IPS-15b (cell line): ENCODE data around the gene PCBD1.

ENCODE experiments used
- H3K27me3 ChIP-seq: one replicate; pipeline ENCODE4 v1.6.1; 2013; ENCODE audit warnings: low read length; ENCODE audit not compliant: control insufficient read depth, insufficient read depth
- H3K36me3 ChIP-seq: one replicate; pipeline ENCODE4 v1.6.1; 2013; ENCODE audit warnings: low read length; ENCODE audit not compliant: control insufficient read depth, insufficient read depth
- H3K4me1 ChIP-seq: one replicate; pipeline ENCODE4 v1.6.1; 2013; ENCODE audit warnings: mild to moderate bottlenecking, low read length; ENCODE audit not compliant: control insufficient read depth, insufficient read depth
- H3K4me3 ChIP-seq: one replicate; pipeline ENCODE4 v1.5.1; 2013; ENCODE audit warnings: low read depth, low read length
- H3K9ac ChIP-seq: one replicate; pipeline ENCODE4 v1.6.1; 2013; ENCODE audit warnings: low read depth, mild to moderate bottlenecking, low read length
- H3K9me3 ChIP-seq: one replicate; pipeline ENCODE4 v1.6.1; 2013; ENCODE audit warnings: mild to moderate bottlenecking, low read length; ENCODE audit not compliant: control insufficient read depth, insufficient read depth

The PCBD1 gene

GRCh38 chr10:70851597-70852475 is 36.5 kb downstream of the PCBD1 start:
- Histone ChIP-seq H3K9me3 (no peaks in the 10 kb centered on the region), H3K4me3 (no peak overlapping the region), H3K4me1 (no peaks in the 10 kb centered on the region), H3K27me3 (no peaks in the 10 kb centered on the region), H3K9ac (no peak overlapping the region), H3K36me3 (peaks cover under 1% of the 10 kb centered on the region)

GRCh38 chr10:70850097-70850496 is 38.3 kb downstream of the PCBD1 start:
- Histone ChIP-seq H3K36me3 (no peaks in the 10 kb centered on the region), H3K27me3 (no peaks in the 10 kb centered on the region), H3K4me1 (no peaks in the 10 kb centered on the region), H3K9me3 (no peaks in the 10 kb centered on the region), H3K9ac (no peak overlapping the region), H3K4me3 (no peak overlapping the region)

DNA sequence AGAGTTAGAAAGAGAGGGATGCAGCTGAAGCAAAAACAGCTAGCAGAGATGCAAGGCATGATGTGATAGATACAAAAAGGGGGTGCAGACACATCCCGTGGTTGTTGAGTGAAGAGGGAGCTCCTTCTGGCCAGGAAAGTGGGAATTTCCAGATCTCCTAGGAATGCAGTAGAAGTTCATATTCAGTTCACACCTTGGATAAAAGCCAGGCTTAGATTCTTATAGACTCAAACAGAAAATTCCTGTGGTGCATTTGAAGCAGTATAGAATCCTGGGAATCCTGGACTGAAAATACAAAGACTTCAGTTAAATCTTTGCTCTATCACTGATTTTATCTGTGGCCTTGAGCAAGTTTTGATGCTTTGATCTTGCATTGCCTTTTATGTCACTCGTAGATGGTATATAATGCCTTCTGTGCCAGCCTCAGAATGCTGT is 38.8 kb downstream of the PCBD1 start:
- no peaks in the 10 kb centered on the region for H3K4me1 ChIP-seq
- no peaks in the 10 kb centered on the region for H3K9me3 ChIP-seq
- H3K27me3 ChIP-seq = no peaks in the 10 kb centered on the region
- H3K36me3 ChIP-seq = no peaks in the 10 kb centered on the region
- no peak overlapping the region for H3K9ac ChIP-seq
- no peak overlapping the region for H3K4me3 ChIP-seq

DNA sequence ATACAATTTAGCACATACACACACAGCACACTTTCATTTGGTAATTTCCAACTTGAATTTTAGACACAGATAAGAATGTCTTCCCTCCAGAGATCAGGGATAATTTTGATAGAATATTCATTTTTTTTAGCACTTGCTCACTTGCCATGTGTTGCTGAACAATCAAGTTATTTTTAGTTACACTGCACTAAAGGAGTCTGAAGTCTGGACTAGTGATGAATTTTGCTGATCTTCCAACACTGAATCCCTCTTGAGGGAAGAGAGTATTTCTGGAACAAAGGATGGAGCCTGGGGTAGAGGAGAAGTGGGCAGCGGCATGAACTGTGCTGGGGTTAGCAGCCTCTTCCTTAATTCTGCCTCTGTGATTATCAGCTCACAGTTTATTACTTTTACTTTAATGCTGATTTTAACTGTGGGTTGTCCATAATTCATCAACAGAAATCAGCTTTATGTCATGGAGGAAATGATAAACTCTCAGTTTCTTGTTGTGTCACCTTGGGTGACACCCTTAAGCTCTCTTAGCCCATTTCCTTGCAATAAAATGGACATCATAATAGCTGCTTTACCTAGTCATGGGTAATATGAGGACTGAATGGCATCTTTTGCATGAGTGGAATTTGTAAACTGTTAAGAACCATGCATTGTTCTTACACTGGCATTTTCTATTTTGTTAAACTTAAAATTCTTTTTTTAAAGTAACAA is 40.6 kb downstream of the PCBD1 start:
- Histone ChIP-seq H3K36me3 (no peaks in the 10 kb centered on the region), H3K4me1 (no peaks in the 10 kb centered on the region), H3K9me3 (no peaks in the 10 kb centered on the region), H3K27me3 (no peaks in the 10 kb centered on the region), H3K4me3 (no peak overlapping the region), H3K9ac (no peak overlapping the region)

- Histone ChIP-seq H3K9me3 (no peaks in the 10 kb centered on the region), H3K27me3 (no peaks in the 10 kb centered on the region), H3K9ac (no peak overlapping the region), H3K4me3 (no peak overlapping the region), H3K36me3 (no peaks in the 10 kb centered on the region), H3K4me1 (no peaks in the 10 kb centered on the region)
These were observed 41.6 kb downstream of the PCBD1 start for GRCh38 chr10:70846795-70847194.

- Histone ChIP-seq H3K4me3 (no peak overlapping the region), H3K9me3 (no peaks in the 10 kb centered on the region), H3K9ac (no peak overlapping the region), H3K27me3 (no peaks in the 10 kb centered on the region), H3K36me3 (no peaks in the 10 kb centered on the region), H3K4me1 (no peaks in the 10 kb centered on the region)
These were observed 42.5 kb downstream of the PCBD1 start for GRCh38 chr10:70845816-70846215.

DNA sequence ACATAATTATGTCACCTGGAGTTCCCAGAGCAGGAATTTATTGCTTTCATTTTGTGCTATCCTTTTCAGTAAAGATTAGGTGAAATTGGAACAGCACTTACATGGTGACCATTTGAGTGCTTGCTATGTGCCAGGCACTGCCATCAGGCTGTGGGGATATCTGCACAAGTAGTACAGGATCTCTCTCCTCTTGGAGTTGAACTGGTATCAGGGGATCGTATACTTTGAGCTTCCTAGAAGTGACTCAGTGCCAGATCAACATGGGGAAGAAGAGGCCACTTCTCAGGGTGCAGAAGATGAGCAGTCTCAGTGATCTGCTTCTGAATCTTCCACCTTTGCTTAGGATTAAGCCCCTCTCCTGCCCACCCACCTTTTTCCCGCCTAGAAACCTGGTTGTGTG is 43.1 kb downstream of the PCBD1 start:
- Histone ChIP-seq H3K27me3 (no peaks in the 10 kb centered on the region), H3K9ac (no peak overlapping the region), H3K9me3 (no peaks in the 10 kb centered on the region), H3K4me1 (no peaks in the 10 kb centered on the region), H3K4me3 (no peak overlapping the region), H3K36me3 (no peaks in the 10 kb centered on the region)

DNA sequence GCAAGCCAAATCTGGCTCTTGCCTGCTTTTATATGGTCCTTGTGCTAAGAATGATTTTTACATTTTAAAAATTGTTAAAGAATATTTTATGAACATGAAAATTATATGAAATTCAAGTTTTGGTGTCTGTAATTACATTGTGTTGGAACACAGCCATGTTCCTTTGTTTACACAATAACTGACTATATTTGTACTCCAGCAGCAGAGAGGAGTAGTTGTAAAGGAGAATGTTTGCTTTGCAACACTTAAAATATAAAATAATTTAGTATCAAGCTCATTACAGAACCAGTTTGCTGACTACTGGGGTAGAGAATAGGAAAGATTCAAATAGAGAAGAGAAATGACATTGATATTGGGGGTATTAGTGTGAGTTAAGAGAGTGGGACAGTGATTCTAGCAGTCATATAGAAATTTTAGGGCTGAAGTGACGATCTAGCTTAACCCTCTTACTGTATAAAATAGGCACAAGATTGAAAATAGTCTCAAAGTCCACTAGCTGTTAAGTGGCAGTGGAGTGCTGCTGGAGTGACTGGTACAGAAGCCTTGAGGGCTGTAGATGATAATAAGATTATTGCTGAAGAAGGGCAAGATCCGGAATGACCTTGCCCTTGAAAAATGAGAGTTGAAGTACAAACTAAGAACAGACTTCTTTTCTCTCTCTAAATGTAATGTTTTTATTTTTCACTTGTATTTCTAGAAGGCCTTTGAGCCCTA is 44.4 kb downstream of the PCBD1 start:
- no peaks in the 10 kb centered on the region for H3K27me3 ChIP-seq
- no peaks in the 10 kb centered on the region for H3K9me3 ChIP-seq
- no peaks in the 10 kb centered on the region for H3K36me3 ChIP-seq
- H3K4me3 ChIP-seq = no peak overlapping the region
- H3K4me1 ChIP-seq = no peaks in the 10 kb centered on the region
- no peak overlapping the region for H3K9ac ChIP-seq

- Histone ChIP-seq H3K4me1 (no peaks in the 10 kb centered on the region), H3K9ac (no peak overlapping the region), H3K36me3 (no peaks in the 10 kb centered on the region), H3K4me3 (no peak overlapping the region), H3K9me3 (no peaks in the 10 kb centered on the region), H3K27me3 (no peaks in the 10 kb centered on the region)
These were observed 45.0 kb downstream of the PCBD1 start for GRCh38 chr10:70843333-70843732.

DNA sequence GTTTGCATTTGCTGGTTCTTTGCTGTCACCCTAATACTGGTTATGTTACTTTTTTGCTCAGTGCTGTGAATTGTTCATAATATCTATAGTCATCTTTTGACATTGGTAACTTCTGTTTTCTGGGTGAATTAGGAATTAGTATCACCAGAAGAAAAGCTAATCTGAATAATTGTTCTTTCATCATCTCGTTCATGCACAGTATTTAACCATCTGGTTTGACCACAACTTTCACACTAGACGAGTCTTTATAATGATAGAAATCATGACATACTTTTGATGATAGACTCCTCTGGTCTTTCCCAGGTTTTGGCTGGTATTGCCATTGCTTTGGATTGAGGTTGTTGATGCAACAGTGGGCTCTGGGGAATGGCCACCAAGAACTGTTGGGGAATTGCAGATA is 47.5 kb downstream of the PCBD1 start:
- Histone ChIP-seq H3K36me3 (no peaks in the 10 kb centered on the region), H3K27me3 (no peaks in the 10 kb centered on the region), H3K4me3 (no peak overlapping the region), H3K9me3 (no peaks in the 10 kb centered on the region), H3K4me1 (no peaks in the 10 kb centered on the region), H3K9ac (no peak overlapping the region)

DNA sequence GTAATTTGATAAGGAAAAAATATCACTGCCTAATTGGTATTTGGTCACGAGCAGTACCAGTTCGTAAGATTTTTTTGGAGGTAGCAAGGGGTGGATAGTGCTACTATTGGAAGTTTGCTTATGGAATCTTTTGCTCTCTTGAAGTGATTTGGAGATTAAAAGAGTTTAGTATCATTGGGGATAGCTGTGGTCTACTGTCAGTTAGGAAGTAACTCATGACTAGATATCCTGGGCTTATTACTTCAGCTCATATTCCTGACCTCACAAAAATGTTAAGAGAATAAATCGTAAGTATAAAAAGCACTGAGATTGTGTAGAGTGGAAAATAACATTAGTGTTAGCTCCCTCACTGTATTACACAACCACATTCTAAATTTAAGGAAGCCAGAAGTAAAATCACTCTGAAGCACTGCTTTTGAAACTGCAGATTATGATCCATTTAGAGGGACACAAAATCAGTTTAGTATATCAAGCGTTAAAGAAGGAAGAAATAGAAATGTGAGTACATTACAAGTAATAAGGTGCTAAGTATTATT is 50.0 kb downstream of the PCBD1 start:
- Histone ChIP-seq H3K4me1 (no peaks in the 10 kb centered on the region), H3K27me3 (no peaks in the 10 kb centered on the region), H3K9ac (no peak overlapping the region), H3K4me3 (no peak overlapping the region), H3K9me3 (no peaks in the 10 kb centered on the region), H3K36me3 (no peaks in the 10 kb centered on the region)
